Keratinocyte (primary cell): ENCODE measurements around the gene MAGEA1. TPM values are rescaled to one million over a fixed set of nuclear protein-coding genes. Genes with fewer than 3 reads are reported as not detected.
"Not testable (repeated sequence)": the region's sequence is repeated elsewhere in the genome, so short reads cannot be mapped to it uniquely, and the experiment has no call there.

Experiments used
- DNase-seq: peaks from one replicate; pipeline ENCODE4 v3.0.0-alpha.2; 2011; ENCODE audit warnings: low read depth, missing footprints, low spot score
- FAIRE-seq: peaks from 2 replicates; lab custom pipeline; 2011; peaks lifted over from hg19 to GRCh38; lab: Jason Lieb, UNC
- H2AFZ ChIP-seq: 2 replicates; pipeline ENCODE4 v1.6.0; 2012; ENCODE audit warnings: low read length, control low read depth, inconsistent platforms; ENCODE audit not compliant: control insufficient read depth
- H3K27ac ChIP-seq: 2 replicates; pipeline ENCODE4 v1.5.1; 2011; ENCODE audit warnings: low read length; ENCODE audit not compliant: control insufficient read depth, insufficient read depth
- H3K27me3 ChIP-seq: 3 replicates; pipeline ENCODE4 v1.6.0; 2011; ENCODE audit warnings: low read length; ENCODE audit not compliant: control insufficient read depth, insufficient read depth; ENCODE audit errors: extremely low read depth
- H3K36me3 ChIP-seq, 2 experiments: 2 replicates in 1 of 2; 3 replicates in 1 of 2; pipeline ENCODE4 v1.5.1; 2011; ENCODE audit warnings: low read length in 2 of 2, mild to moderate bottlenecking in 1 of 2; ENCODE audit not compliant: control insufficient read depth in 2 of 2, insufficient read depth in 2 of 2; ENCODE audit errors: extremely low read depth in 1 of 2
- H3K4me1 ChIP-seq: 3 replicates; pipeline ENCODE4 v1.5.1; 2011; ENCODE audit warnings: low read length; ENCODE audit not compliant: control insufficient read depth, insufficient read depth; ENCODE audit errors: extremely low read depth
- H3K4me2 ChIP-seq: 3 replicates; pipeline ENCODE4 v1.6.0; 2011; ENCODE audit warnings: low read depth, low read length; ENCODE audit not compliant: control insufficient read depth, insufficient read depth; ENCODE audit errors: extremely low read depth
- H3K4me3 ChIP-seq, 3 experiments: fragments of 200-600 bp in 1 of 3; sonication (generic) in 1 of 3; 2 replicates in 2 of 3; 3 replicates in 1 of 3; pipeline ENCODE4 v1.5.1; 2011 to 2016; ENCODE audit warnings: low read length in 3 of 3, mild to moderate bottlenecking in 3 of 3, control low read depth in 2 of 3, inconsistent platforms in 1 of 3, low read depth in 1 of 3, mixed read lengths in 1 of 3, mixed run types in 1 of 3, moderate library complexity in 1 of 3; ENCODE audit not compliant: control insufficient read depth in 2 of 3, insufficient read depth in 2 of 3; ENCODE audit errors: extremely low read depth in 1 of 3
- H3K79me2 ChIP-seq: 2 replicates; pipeline ENCODE4 v1.6.0; 2012; ENCODE audit warnings: low read length; ENCODE audit not compliant: control insufficient read depth, insufficient read depth
- H3K9ac ChIP-seq: 3 replicates; pipeline ENCODE4 v1.6.0; 2011; ENCODE audit warnings: low read length; ENCODE audit not compliant: control insufficient read depth, insufficient read depth; ENCODE audit errors: extremely low read depth
- H3K9me1 ChIP-seq: 3 replicates; pipeline ENCODE4 v1.6.0; 2011; ENCODE audit warnings: low read length; ENCODE audit not compliant: control insufficient read depth, insufficient read depth; ENCODE audit errors: extremely low read depth
- H3K9me3 ChIP-seq: 2 replicates; pipeline ENCODE4 v1.5.1; 2012; ENCODE audit warnings: low read depth, low read length; ENCODE audit not compliant: control insufficient read depth
- H4K20me1 ChIP-seq: 3 replicates; pipeline ENCODE4 v1.6.0; 2011; ENCODE audit warnings: low read length; ENCODE audit not compliant: control insufficient read depth, insufficient read depth; ENCODE audit errors: extremely low read depth
- EZH2 ChIP-seq: IDR thresholded peaks from one replicate; pipeline ENCODE4 v1.6.1; 2012; ENCODE audit warnings: inconsistent platforms, mild to moderate bottlenecking, low read length, moderate library complexity
- dilution Hi-C: fragments of 300-500 bp; cut with MboI; formaldehyde crosslinking; loops from one replicate; pipeline ENCODE4 v1.7.0; 2020; ENCODE audit warnings: low sequenced_read_pairs; ENCODE audit not compliant: extremely low pct_ligation_motif_present
- polyA minus RNA-seq, 3 experiments: library from RNA; depleted of rRNA, polyadenylated mRNA; stranded (reverse); fragments of >200 nt; gene quantifications; 1 replicate in 1 of 3; 2 replicates in 1 of 3; 3 replicates in 1 of 3; pipeline ENCODE4 v1.2.3, GENCODE V29; 2011
- polyA plus RNA-seq, 5 experiments: library from polyadenylated mRNA; depleted of rRNA in 3 of 5; stranded (reverse) in 3 of 5; stranded (forward) in 1 of 5; unstranded in 1 of 5; fragments of >200 nt; gene quantifications; 1 replicate in 1 of 5; 2 replicates in 3 of 5; 3 replicates in 1 of 5; pipeline versions ENCODE4 v1.2.1 to v1.2.3, GENCODE V29; 2011 to 2012; ENCODE audit warnings: missing spikeins in 2 of 5, low read depth in 1 of 5, low replicate concordance in 1 of 5
- TF ChIP-seq, protein P1 (sequence below), 3 experiments: IDR thresholded peaks in 1 of 3; conservative IDR thresholded peaks in 1 of 3; optimal IDR thresholded peaks in 1 of 3; 2 replicates in 2 of 3; 3 replicates in 1 of 3; pipeline versions ENCODE3 to v1.5.1; 2011; ENCODE audit warnings: low read length in 3 of 3, mild to moderate bottlenecking in 3 of 3, moderate library complexity in 2 of 3, control low read depth in 1 of 3, inconsistent platforms in 1 of 3; ENCODE audit not compliant: insufficient read depth in 2 of 3; ENCODE audit errors: extremely low read depth in 1 of 3

MAGEA1 gene, protein sequence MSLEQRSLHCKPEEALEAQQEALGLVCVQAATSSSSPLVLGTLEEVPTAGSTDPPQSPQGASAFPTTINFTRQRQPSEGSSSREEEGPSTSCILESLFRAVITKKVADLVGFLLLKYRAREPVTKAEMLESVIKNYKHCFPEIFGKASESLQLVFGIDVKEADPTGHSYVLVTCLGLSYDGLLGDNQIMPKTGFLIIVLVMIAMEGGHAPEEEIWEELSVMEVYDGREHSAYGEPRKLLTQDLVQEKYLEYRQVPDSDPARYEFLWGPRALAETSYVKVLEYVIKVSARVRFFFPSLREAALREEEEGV
- not detected in 3 replicates for polyA plus RNA-seq
- polyA plus RNA-seq (2011; ENCODE audit: low read depth): not detected
- not detected in 2 replicates for polyA plus RNA-seq (2011; cell fraction: cytosol; rRNA removed)
- polyA plus RNA-seq (2011; cell fraction: nucleus; rRNA removed): not detected in 2 replicates
- not detected in 2 replicates for polyA plus RNA-seq (2012; ENCODE audit: low replicate concordance)
- not detected in 3 replicates for polyA minus RNA-seq
- polyA minus RNA-seq (2011; cell fraction: cytosol; rRNA and poly(A)+ RNA removed): not detected
- not detected in 2 replicates for polyA minus RNA-seq (2011; cell fraction: nucleus; rRNA and poly(A)+ RNA removed)

- no peak for FAIRE-seq
- TF ChIP-seq, protein P1, sequence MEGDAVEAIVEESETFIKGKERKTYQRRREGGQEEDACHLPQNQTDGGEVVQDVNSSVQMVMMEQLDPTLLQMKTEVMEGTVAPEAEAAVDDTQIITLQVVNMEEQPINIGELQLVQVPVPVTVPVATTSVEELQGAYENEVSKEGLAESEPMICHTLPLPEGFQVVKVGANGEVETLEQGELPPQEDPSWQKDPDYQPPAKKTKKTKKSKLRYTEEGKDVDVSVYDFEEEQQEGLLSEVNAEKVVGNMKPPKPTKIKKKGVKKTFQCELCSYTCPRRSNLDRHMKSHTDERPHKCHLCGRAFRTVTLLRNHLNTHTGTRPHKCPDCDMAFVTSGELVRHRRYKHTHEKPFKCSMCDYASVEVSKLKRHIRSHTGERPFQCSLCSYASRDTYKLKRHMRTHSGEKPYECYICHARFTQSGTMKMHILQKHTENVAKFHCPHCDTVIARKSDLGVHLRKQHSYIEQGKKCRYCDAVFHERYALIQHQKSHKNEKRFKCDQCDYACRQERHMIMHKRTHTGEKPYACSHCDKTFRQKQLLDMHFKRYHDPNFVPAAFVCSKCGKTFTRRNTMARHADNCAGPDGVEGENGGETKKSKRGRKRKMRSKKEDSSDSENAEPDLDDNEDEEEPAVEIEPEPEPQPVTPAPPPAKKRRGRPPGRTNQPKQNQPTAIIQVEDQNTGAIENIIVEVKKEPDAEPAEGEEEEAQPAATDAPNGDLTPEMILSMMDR (optimal IDR thresholded peaks at IDR 0.05 in 1 of 3, IDR thresholded peaks at IDR 0.05 in 1 of 3, conservative IDR thresholded peaks at IDR 0.05 in 1 of 3; ENCODE audit: extremely low read depth in 1 of 3, insufficient read depth in 2 of 3, low read length in 3 of 3): no peak
- TF ChIP-seq EZH2: no peak
- Histone ChIP-seq H3K27me3 (no peaks in the 10 kb centered on the region), H3K9ac (no peak within 1 kb of the TSS), H3K36me3 (no peaks in the 10 kb centered on the region), H2AFZ (no peak within 1 kb of the TSS), H4K20me1 (no peaks in the 10 kb centered on the region), H3K4me1 (no peaks in the 10 kb centered on the region), H3K4me2 (no peak within 1 kb of the TSS), H3K9me3 (no peaks in the 10 kb centered on the region), H3K4me3 (no peak within 1 kb of the TSS), H3K79me2 (no peaks in the 10 kb centered on the region), H3K9me1 (no peaks in the 10 kb centered on the region), H3K27ac (no peak within 1 kb of the TSS)
- dilution Hi-C loops: no loop called here
- DNase-seq: no peak
These were observed at the start of gene MAGEA1 for GRCh38 chrX:153179131-153179530. Gene MAGEA1, plus strand, starts transcription at chrX:153179284. Its CDS starts 3,106 bp downstream, at chrX:153182390.

GRCh38 chrX:153132924-153133323 lies 46.2 kb upstream of the MAGEA1 start:
- H2AFZ ChIP-seq, H3K36me3 ChIP-seq, H3K9me1 ChIP-seq, H3K9ac ChIP-seq, H3K4me2 ChIP-seq, H3K27me3 ChIP-seq, DNase-seq, H3K27ac ChIP-seq, H4K20me1 ChIP-seq, dilution Hi-C loops, H3K4me1 ChIP-seq, H3K79me2 ChIP-seq, H3K9me3 ChIP-seq, H3K4me3 ChIP-seq: not testable (repeated sequence)
- peak; percentile 57 for FAIRE-seq

DNA sequence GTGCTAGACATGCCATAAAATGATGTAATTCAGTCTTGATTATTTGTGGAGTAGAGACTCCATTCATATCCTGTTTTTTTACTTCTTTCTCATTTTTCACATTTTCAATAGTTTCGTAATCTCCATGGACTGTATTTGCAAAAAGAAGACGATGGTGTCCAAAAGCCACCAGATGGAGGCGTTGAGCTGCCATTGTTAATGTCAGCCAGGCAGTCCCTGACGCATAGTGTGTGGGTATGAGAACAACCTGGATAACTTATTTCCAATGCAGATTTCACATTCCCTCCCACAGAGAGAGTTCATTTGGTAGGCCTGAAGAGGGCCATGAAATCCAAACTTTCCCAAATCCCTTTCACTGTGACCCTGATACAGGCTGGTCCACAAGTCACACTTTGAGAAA lies 40.0 kb upstream of the MAGEA1 start:
- H2AFZ ChIP-seq, H3K4me1 ChIP-seq, H3K4me2 ChIP-seq, H3K9ac ChIP-seq, H3K9me3 ChIP-seq, H3K27ac ChIP-seq, DNase-seq, H3K9me1 ChIP-seq, H3K4me3 ChIP-seq, H3K79me2 ChIP-seq, H3K27me3 ChIP-seq, dilution Hi-C loops, H3K36me3 ChIP-seq, FAIRE-seq, H4K20me1 ChIP-seq: not testable (repeated sequence)

GRCh38 chrX:153146288-153146687 lies 32.8 kb upstream of the MAGEA1 start:
- FAIRE-seq, H3K9ac ChIP-seq, H3K9me3 ChIP-seq, DNase-seq, H3K27ac ChIP-seq, H3K9me1 ChIP-seq, H3K4me1 ChIP-seq, H3K79me2 ChIP-seq, H3K4me3 ChIP-seq, H3K36me3 ChIP-seq, H3K4me2 ChIP-seq, H4K20me1 ChIP-seq, H2AFZ ChIP-seq, H3K27me3 ChIP-seq, dilution Hi-C loops: not testable (repeated sequence)
